ENCODE data around the gene FRMD8. TPM values are rescaled to one million over a fixed set of nuclear protein-coding genes. Genes with fewer than 3 reads are reported as not detected.

FRMD8 gene
- total RNA-seq, 4 donors from 2014 or later = 96.5 to 226 (median 128) TPM

- Histone ChIP-seq H3K36me3 (peaks cover 0 to 86% (median 5%) of the 10 kb centered on the region in 3 donors), H3K27ac (peak overlapping the region in 3 of 4 donors; percentile 50 to 79 (median 74)), H3K4me3 (no peak overlapping the region), H3K4me1 (peaks cover 0 to 65% (median 37%) of the 10 kb centered on the region in 4 donors), H3K27me3 (no peaks in the 10 kb centered on the region), H3K9me3 (no peaks in the 10 kb centered on the region)
- 88 to 93% methylated on average over 8 to 10 of the region's 14 CpGs for WGBS, 2 donors
- DNase-seq (ENCODE audit: low spot score in 2 of 2) = peak in 1 of 2 donors; percentile 19
- TF ChIP-seq EP300 (IDR thresholded peaks at IDR 0.05) = no peak
- peak in 1 of 2 donors; percentile 5 for TF ChIP-seq POLR2A (IDR thresholded peaks at IDR 0.05)
- no peak for TF ChIP-seq CTCF (IDR thresholded peaks at IDR 0.05)
Measured at GRCh38 chr11:65444314-65445051, 58.0 kb downstream of the FRMD8 start.

- no peak for DNase-seq (ENCODE audit: low spot score in 2 of 2)
- no peaks in the 10 kb centered on the region for H3K27me3 ChIP-seq
- H3K4me1 ChIP-seq = peaks cover 0 to 59% (median 33%) of the 10 kb centered on the region in 4 donors
- H3K4me3 ChIP-seq = no peak overlapping the region
- peaks cover 0 to 86% (median 5%) of the 10 kb centered on the region in 3 donors for H3K36me3 ChIP-seq
- 86 to 89% methylated on average over 15 of the region's 15 CpGs for WGBS, 2 donors
- TF ChIP-seq EP300 (IDR thresholded peaks at IDR 0.05) (no peak), POLR2A (IDR thresholded peaks at IDR 0.05) (no peak), CTCF (IDR thresholded peaks at IDR 0.05) (no peak)
- no peaks in the 10 kb centered on the region for H3K9me3 ChIP-seq
- H3K27ac ChIP-seq = peak overlapping the region in 2 of 4 donors; percentile 74 to 79
Measured at GRCh38 chr11:65445101-65445603, 58.7 kb downstream of the FRMD8 start.

GRCh38 chr11:65445604-65446445, 59.4 kb downstream of the FRMD8 start:
- Histone ChIP-seq H3K4me1 (peaks cover 0 to 58% (median 30%) of the 10 kb centered on the region in 4 donors), H3K4me3 (no peak overlapping the region), H3K9me3 (no peaks in the 10 kb centered on the region), H3K27ac (peak overlapping the region in 2 of 4 donors; percentile 74 to 79), H3K36me3 (peaks cover 0 to 80% (median 5%) of the 10 kb centered on the region in 3 donors), H3K27me3 (no peaks in the 10 kb centered on the region)
- TF ChIP-seq CTCF (IDR thresholded peaks at IDR 0.05) = no peak
- peak in 1 of 2 donors; percentile 22 for TF ChIP-seq POLR2A (IDR thresholded peaks at IDR 0.05)
- peak in 1 of 2 donors; percentile 17 for DNase-seq (ENCODE audit: low spot score in 2 of 2)
- 68 to 71% methylated on average over 10 of the region's 11 CpGs for WGBS, 2 donors

GRCh38 chr11:65446446-65447277, 60.2 kb downstream of the FRMD8 start:
- peak in 1 of 2 donors; percentile 3 for TF ChIP-seq EP300 (IDR thresholded peaks at IDR 0.05)
- TF ChIP-seq CTCF (IDR thresholded peaks at IDR 0.05) = no peak
- Histone ChIP-seq H3K27ac (peak overlapping the region in 2 of 4 donors; percentile 74 to 79), H3K4me1 (peaks cover 0 to 50% (median 22%) of the 10 kb centered on the region in 4 donors), H3K9me3 (no peaks in the 10 kb centered on the region), H3K27me3 (no peaks in the 10 kb centered on the region), H3K4me3 (no peak overlapping the region), H3K36me3 (peaks cover 0 to 72% (median 5%) of the 10 kb centered on the region in 3 donors)
- 73 to 82% methylated on average over 7 to 11 of the region's 11 CpGs for whole genome bisulfite sequencing, 2 donors
- peak; percentile 36 to 55 for DNase-seq (ENCODE audit: low spot score in 2 of 2)
